NT2/D1 (cell line): ENCODE results near the gene ABCA13.

Experiments
- DNase-seq: peaks from one replicate; pipeline ENCODE4 v3.0.0-alpha.2; 2011; ENCODE audit warnings: low read depth, low spot score
- H3K27me3 ChIP-seq: 2 replicates; pipeline ENCODE4 v1.6.0; 2011; ENCODE audit warnings: mild to moderate bottlenecking; ENCODE audit not compliant: insufficient read length, insufficient read depth
- H3K36me3 ChIP-seq: 2 replicates; pipeline ENCODE4 v1.6.1; 2011; ENCODE audit warnings: mild to moderate bottlenecking, low read length, mixed read lengths; ENCODE audit not compliant: insufficient read depth, insufficient read length
- H3K4me1 ChIP-seq: 2 replicates; pipeline ENCODE4 v1.5.1; 2011; ENCODE audit not compliant: insufficient read depth, insufficient read length
- H3K4me3 ChIP-seq: 2 replicates; pipeline ENCODE4 v1.5.1; 2011; ENCODE audit warnings: low read depth; ENCODE audit not compliant: insufficient read length
- H3K9ac ChIP-seq: 2 replicates; pipeline ENCODE4 v1.6.0; 2011; ENCODE audit warnings: low read depth; ENCODE audit not compliant: insufficient read length
- H3K9me3 ChIP-seq: 2 replicates; pipeline ENCODE4 v1.5.1; 2011; ENCODE audit warnings: mild to moderate bottlenecking, low read length; ENCODE audit not compliant: insufficient read depth
- SUZ12 ChIP-seq: IDR thresholded peaks from 2 replicates; pipeline ENCODE4 v1.6.1; 2011; ENCODE audit not compliant: insufficient read length, insufficient read depth; ENCODE audit errors: extremely low read depth
- YY1 ChIP-seq: IDR thresholded peaks from 2 replicates; pipeline ENCODE4 v1.6.1; 2011; ENCODE audit not compliant: insufficient read length, insufficient read depth
- ZNF274 ChIP-seq: IDR thresholded peaks from 2 replicates; pipeline ENCODE4 v1.6.1; 2011; ENCODE audit warnings: mild to moderate bottlenecking, low read depth, low read length

ABCA13 gene

GRCh38 chr7:48274662-48275061 lies 103.4 kb downstream of the ABCA13 start:
- Histone ChIP-seq H3K27me3 (no peaks in the 10 kb centered on the region), H3K9ac (no peak overlapping the region), H3K4me3 (no peak overlapping the region), H3K9me3 (no peaks in the 10 kb centered on the region), H3K4me1 (no peaks in the 10 kb centered on the region), H3K36me3 (no peaks in the 10 kb centered on the region)
- DNase-seq = no peak
- no peak for TF ChIP-seq SUZ12

- no peaks in the 10 kb centered on the region for H3K9me3 ChIP-seq
- H3K4me3 ChIP-seq = no peak overlapping the region
- no peaks in the 10 kb centered on the region for H3K27me3 ChIP-seq
- DNase-seq = no peak
- TF ChIP-seq YY1 = no peak
- TF ChIP-seq SUZ12 = no peak
- TF ChIP-seq ZNF274 = no peak
- no peak overlapping the region for H3K9ac ChIP-seq
- no peaks in the 10 kb centered on the region for H3K36me3 ChIP-seq
- no peaks in the 10 kb centered on the region for H3K4me1 ChIP-seq
Measured at GRCh38 chr7:48279420-48279819, 108.2 kb downstream of the ABCA13 start.

GRCh38 chr7:48280100-48280499 lies 108.8 kb downstream of the ABCA13 start:
- Histone ChIP-seq H3K9me3 (no peaks in the 10 kb centered on the region), H3K36me3 (no peaks in the 10 kb centered on the region), H3K9ac (no peak overlapping the region), H3K4me1 (no peaks in the 10 kb centered on the region), H3K27me3 (no peaks in the 10 kb centered on the region), H3K4me3 (no peak overlapping the region)
- no peak for TF ChIP-seq SUZ12
- TF ChIP-seq YY1 = no peak
- TF ChIP-seq ZNF274 = no peak
- no peak for DNase-seq

- no peak for DNase-seq
- Histone ChIP-seq H3K4me3 (no peak overlapping the region), H3K9me3 (no peaks in the 10 kb centered on the region), H3K4me1 (no peaks in the 10 kb centered on the region), H3K27me3 (no peaks in the 10 kb centered on the region), H3K9ac (no peak overlapping the region), H3K36me3 (no peaks in the 10 kb centered on the region)
- TF ChIP-seq ZNF274 (no peak), SUZ12 (no peak), YY1 (no peak)
Measured at GRCh38 chr7:48285373-48285772, 114.1 kb downstream of the ABCA13 start.

GRCh38 chr7:48286836-48287235 lies 115.6 kb downstream of the ABCA13 start:
- Histone ChIP-seq H3K9ac (no peak overlapping the region), H3K9me3 (no peaks in the 10 kb centered on the region), H3K36me3 (no peaks in the 10 kb centered on the region), H3K27me3 (no peaks in the 10 kb centered on the region), H3K4me1 (no peaks in the 10 kb centered on the region), H3K4me3 (no peak overlapping the region)
- no peak for DNase-seq
- no peak for TF ChIP-seq YY1
- no peak for TF ChIP-seq SUZ12
- TF ChIP-seq ZNF274 = no peak

GRCh38 chr7:48289656-48290055 lies 118.4 kb downstream of the ABCA13 start:
- Histone ChIP-seq H3K27me3 (no peaks in the 10 kb centered on the region), H3K36me3 (no peaks in the 10 kb centered on the region), H3K4me1 (no peaks in the 10 kb centered on the region), H3K9ac (no peak overlapping the region), H3K9me3 (no peaks in the 10 kb centered on the region), H3K4me3 (no peak overlapping the region)
- TF ChIP-seq SUZ12 (no peak), ZNF274 (no peak), YY1 (no peak)
- DNase-seq = no peak

GRCh38 chr7:48292949-48293348 lies 121.7 kb downstream of the ABCA13 start:
- Histone ChIP-seq H3K4me1 (no peaks in the 10 kb centered on the region), H3K9ac (no peak overlapping the region), H3K36me3 (no peaks in the 10 kb centered on the region), H3K27me3 (no peaks in the 10 kb centered on the region), H3K9me3 (no peaks in the 10 kb centered on the region), H3K4me3 (no peak overlapping the region)
- TF ChIP-seq ZNF274 (no peak), YY1 (no peak), SUZ12 (no peak)
- DNase-seq = no peak

GRCh38 chr7:48295296-48295971 lies 124.2 kb downstream of the ABCA13 start:
- H3K9ac ChIP-seq = no peak overlapping the region
- no peaks in the 10 kb centered on the region for H3K9me3 ChIP-seq
- H3K36me3 ChIP-seq = no peaks in the 10 kb centered on the region
- H3K27me3 ChIP-seq = no peaks in the 10 kb centered on the region
- no peak for DNase-seq
- H3K4me1 ChIP-seq = no peaks in the 10 kb centered on the region
- no peak overlapping the region for H3K4me3 ChIP-seq
- no peak for TF ChIP-seq YY1
- TF ChIP-seq SUZ12 = no peak
- no peak for TF ChIP-seq ZNF274
